GM12891 (cell line): Measurements from ENCODE around the gene MYL6.
"Not testable (repeated sequence)": the region's sequence is repeated elsewhere in the genome, so short reads cannot be mapped to it uniquely, and the experiment has no call there.

Experiments
- DNase-seq: peaks from one replicate; pipeline ENCODE4 v3.0.0; 2011; ENCODE audit warnings: low spot score; ENCODE audit not compliant: insufficient read length
- FAIRE-seq: peaks from 2 replicates; lab custom pipeline; 2011; peaks lifted over from hg19 to GRCh38; lab: Jason Lieb, UNC
- PAX5 ChIP-seq: IDR thresholded peaks from 2 replicates; pipeline ENCODE4 v1.6.1; 2011; ENCODE audit warnings: low read length, moderate library complexity, mild to moderate bottlenecking; ENCODE audit not compliant: insufficient read depth, severe bottlenecking
- POLR2A ChIP-seq: IDR thresholded peaks from 2 replicates; pipeline ENCODE4 v1.6.1; 2011; ENCODE audit warnings: low read depth, low read length, control low read depth
- POLR2AphosphoS5 ChIP-seq: IDR thresholded peaks from 2 replicates; pipeline ENCODE4 v1.6.1; 2011; ENCODE audit warnings: low read depth, low read length, control low read depth
- POU2F2 ChIP-seq: IDR thresholded peaks from 2 replicates; pipeline ENCODE4 v1.6.1; 2011; ENCODE audit warnings: low read depth, mild to moderate bottlenecking, control low read depth, low read length, moderate library complexity
- SPI1 ChIP-seq: IDR thresholded peaks from 2 replicates; pipeline ENCODE4 v1.6.1; 2011; ENCODE audit warnings: low read depth, low read length, control low read depth
- TAF1 ChIP-seq: IDR thresholded peaks from 2 replicates; pipeline ENCODE4 v1.6.1; 2011; ENCODE audit warnings: low read depth, low read length, control low read depth

The MYL6 gene

DNA sequence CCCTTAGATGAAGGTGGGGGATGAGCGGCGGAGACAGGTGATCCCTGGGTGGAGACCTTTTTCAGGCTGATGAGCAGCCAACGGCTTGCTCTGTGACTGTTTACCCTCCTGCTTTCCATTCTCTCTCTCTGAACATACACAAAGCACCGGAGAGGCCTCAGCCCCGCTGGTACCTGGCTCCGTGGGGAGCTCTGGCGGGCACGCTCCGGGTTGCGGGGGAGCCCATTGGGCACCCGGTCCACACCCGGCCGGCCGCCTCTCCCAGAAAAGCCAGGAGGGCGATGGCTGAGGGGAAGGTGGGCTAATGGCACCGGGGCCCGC is 30.6 kb downstream of the MYL6 start:
- TF ChIP-seq PAX5 (no peak), POU2F2 (no peak), POLR2A (no peak), SPI1 (no peak), TAF1 (no peak), POLR2AphosphoS5 (no peak)
- no peak for DNase-seq
- FAIRE-seq, result no peak

DNA sequence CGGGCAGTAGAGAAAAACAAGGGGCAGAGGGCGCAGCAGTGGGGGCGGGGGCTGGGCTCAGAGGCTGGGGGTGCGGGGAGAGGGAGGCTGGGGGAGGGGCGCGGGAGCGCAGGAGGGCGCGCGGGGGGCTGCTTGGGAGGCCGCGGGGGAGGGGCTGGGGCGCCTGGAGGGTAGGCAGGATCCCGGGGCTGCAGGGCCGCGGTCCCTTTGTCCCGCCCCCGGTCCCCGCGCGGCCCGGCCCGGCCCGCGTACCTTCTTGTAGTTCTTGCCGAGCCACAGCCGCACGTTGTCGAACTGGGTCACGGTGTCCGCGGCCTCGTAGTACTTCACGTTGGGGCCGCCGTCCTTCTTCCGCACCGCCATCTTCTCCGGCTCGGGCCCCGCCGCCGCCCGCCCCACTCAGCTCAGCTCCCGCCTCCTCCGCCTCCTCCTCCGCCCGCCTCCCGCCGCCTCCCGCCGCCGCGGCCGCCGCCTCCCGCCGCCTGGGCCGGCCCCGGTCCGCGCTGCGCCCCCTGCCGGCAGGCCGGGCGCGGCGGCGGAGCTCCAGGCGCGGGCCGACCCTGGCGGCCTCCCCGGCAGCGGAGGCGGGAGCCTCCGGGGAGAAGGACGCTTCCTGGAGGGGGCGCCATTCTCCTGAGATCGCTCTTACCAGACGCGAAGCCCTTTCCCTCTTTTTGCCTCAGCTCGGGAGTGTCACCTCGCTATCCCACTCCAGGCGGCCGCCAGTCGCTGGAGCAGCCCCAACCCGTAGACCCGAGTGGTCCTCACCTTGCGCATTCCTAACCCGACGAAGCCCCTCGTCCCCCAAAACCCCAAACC is 31.1 kb downstream of the MYL6 start, which contains the start of gene SMARCC2:
SMARCC2 (minus strand) TSS at position 385 of the 819 bp plus-strand sequence; CDS start at position 363, 22 bp downstream.
- peak; percentile 87 for FAIRE-seq
- peak; percentile 89 for DNase-seq
- TF ChIP-seq POLR2AphosphoS5 (peak; percentile 28; the same call in 1 of the 2 replicates), POLR2A (peak; percentile 37; the same call in 1 of the 2 replicates), SPI1 (no peak)

- peak; percentile 62 for DNase-seq
- peak; percentile 85 for FAIRE-seq
- no peak for TF ChIP-seq POU2F2
- TF ChIP-seq PAX5, result peak; percentile 24
- TF ChIP-seq POLR2AphosphoS5, result peak; percentile 32; the same call in 1 of the 2 replicates
Measured at GRCh38 chr12:56189918-56190694, 31.9 kb downstream of the MYL6 start.

- TF ChIP-seq POU2F2, result no peak
- TF ChIP-seq POLR2AphosphoS5, result no peak
- no peak for TF ChIP-seq SPI1
- TF ChIP-seq PAX5, result no peak
- TF ChIP-seq POLR2A, result no peak
- TF ChIP-seq TAF1, result no peak
- FAIRE-seq (no peak), DNase-seq (no peak)
Measured at GRCh38 chr12:56190695-56191155, 32.6 kb downstream of the MYL6 start.

DNA sequence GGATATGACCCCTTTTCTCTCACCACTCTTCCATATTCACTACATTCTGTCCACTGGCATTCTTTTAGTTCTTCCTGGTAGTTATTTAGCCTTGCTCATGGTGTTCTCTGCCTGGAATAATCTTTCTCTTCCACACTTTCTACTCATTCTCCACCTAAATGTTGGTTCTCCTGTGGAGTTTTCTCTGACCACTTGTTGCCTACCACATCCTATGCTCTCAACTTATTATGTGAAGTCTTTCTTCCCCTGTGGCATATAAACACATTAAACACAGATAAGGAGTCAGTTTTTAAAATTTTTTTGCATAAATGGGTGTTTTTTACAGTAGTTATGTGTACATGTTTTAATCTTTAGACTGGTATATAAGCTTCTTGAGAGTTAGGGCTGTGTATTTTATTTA is 34.4 kb downstream of the MYL6 start:
- no peak for FAIRE-seq
- TF ChIP-seq POLR2A (no peak), SPI1 (no peak), PAX5 (no peak), TAF1 (no peak), POLR2AphosphoS5 (no peak), POU2F2 (no peak)
- no peak for DNase-seq

DNA sequence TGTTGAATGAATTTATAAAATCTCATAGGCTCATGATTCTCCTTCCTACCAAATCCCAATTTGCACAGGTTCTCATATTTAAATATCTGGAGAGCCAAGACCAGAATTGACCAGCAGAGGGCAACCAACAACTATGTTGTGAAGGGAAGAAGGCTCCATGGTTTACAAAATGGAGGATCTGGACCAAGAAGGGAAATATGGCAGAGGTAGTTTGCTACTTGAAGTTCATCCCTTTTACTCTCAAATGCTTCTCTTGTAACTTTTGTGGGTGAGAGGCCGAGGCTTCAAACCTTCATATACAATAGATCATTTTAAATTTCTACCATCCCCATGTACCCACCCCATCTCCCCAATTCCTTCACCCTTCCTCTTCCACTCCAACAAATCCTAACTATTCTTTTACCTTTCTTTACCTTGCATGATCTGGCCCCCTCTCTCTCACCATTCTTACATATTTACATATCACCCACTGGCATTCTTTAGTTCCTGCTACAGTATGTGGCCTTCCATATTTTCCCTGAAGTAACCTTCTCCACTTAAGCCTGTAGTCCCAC is 34.9 kb downstream of the MYL6 start:
- peak; percentile 80 for FAIRE-seq
- 0 out of 2 replicates have a peak, but pooled peaks have one; percentile 38 for TF ChIP-seq POU2F2
- peak; percentile 60; the same call in 1 of the 2 replicates for TF ChIP-seq TAF1
- no peak for TF ChIP-seq PAX5
- TF ChIP-seq SPI1, result no peak
- TF ChIP-seq POLR2AphosphoS5, result no peak
- peak; percentile 46; the same call in 1 of the 2 replicates for TF ChIP-seq POLR2A
- peak; percentile 47 for DNase-seq

- not testable (repeated sequence) for FAIRE-seq, DNase-seq
Measured at GRCh38 chr12:56196818-56197550, 38.8 kb downstream of the MYL6 start.

GRCh38 chr12:56197921-56198635 is 39.9 kb downstream of the MYL6 start:
- no peak for DNase-seq
- TF ChIP-seq POU2F2 (no peak), POLR2A (no peak), SPI1 (no peak)
- FAIRE-seq, result no peak

GRCh38 chr12:56198836-56199235 is 40.7 kb downstream of the MYL6 start:
- TF ChIP-seq PAX5 (no peak), TAF1 (no peak), SPI1 (no peak), POU2F2 (no peak), POLR2AphosphoS5 (no peak), POLR2A (no peak)
- no peak for DNase-seq
- no peak for FAIRE-seq
